Keratinocyte (primary cell): ENCODE measurements around the gene DGKD. TPM values are rescaled to one million over a fixed set of nuclear protein-coding genes. Genes with fewer than 3 reads are reported as not detected.

Experiments
- DNase-seq: peaks from one replicate; pipeline ENCODE4 v3.0.0-alpha.2; 2011; ENCODE audit warnings: low read depth, missing footprints, low spot score
- FAIRE-seq: peaks from 2 replicates; lab custom pipeline; 2011; peaks lifted over from hg19 to GRCh38; lab: Jason Lieb, UNC
- H2AFZ ChIP-seq: 2 replicates; pipeline ENCODE4 v1.6.0; 2012; ENCODE audit warnings: low read length, control low read depth, inconsistent platforms; ENCODE audit not compliant: control insufficient read depth
- H3K27ac ChIP-seq: 2 replicates; pipeline ENCODE4 v1.5.1; 2011; ENCODE audit warnings: low read length; ENCODE audit not compliant: control insufficient read depth, insufficient read depth
- H3K27me3 ChIP-seq: 3 replicates; pipeline ENCODE4 v1.6.0; 2011; ENCODE audit warnings: low read length; ENCODE audit not compliant: control insufficient read depth, insufficient read depth; ENCODE audit errors: extremely low read depth
- H3K36me3 ChIP-seq, 2 experiments: 2 replicates in 1 of 2; 3 replicates in 1 of 2; pipeline ENCODE4 v1.5.1; 2011; ENCODE audit warnings: low read length in 2 of 2, mild to moderate bottlenecking in 1 of 2; ENCODE audit not compliant: control insufficient read depth in 2 of 2, insufficient read depth in 2 of 2; ENCODE audit errors: extremely low read depth in 1 of 2
- H3K4me1 ChIP-seq: 3 replicates; pipeline ENCODE4 v1.5.1; 2011; ENCODE audit warnings: low read length; ENCODE audit not compliant: control insufficient read depth, insufficient read depth; ENCODE audit errors: extremely low read depth
- H3K4me2 ChIP-seq: 3 replicates; pipeline ENCODE4 v1.6.0; 2011; ENCODE audit warnings: low read depth, low read length; ENCODE audit not compliant: control insufficient read depth, insufficient read depth; ENCODE audit errors: extremely low read depth
- H3K4me3 ChIP-seq, 3 experiments: fragments of 200-600 bp in 1 of 3; sonication (generic) in 1 of 3; 2 replicates in 2 of 3; 3 replicates in 1 of 3; pipeline ENCODE4 v1.5.1; 2011 to 2016; ENCODE audit warnings: low read length in 3 of 3, mild to moderate bottlenecking in 3 of 3, control low read depth in 2 of 3, inconsistent platforms in 1 of 3, low read depth in 1 of 3, mixed read lengths in 1 of 3, mixed run types in 1 of 3, moderate library complexity in 1 of 3; ENCODE audit not compliant: control insufficient read depth in 2 of 3, insufficient read depth in 2 of 3; ENCODE audit errors: extremely low read depth in 1 of 3
- H3K79me2 ChIP-seq: 2 replicates; pipeline ENCODE4 v1.6.0; 2012; ENCODE audit warnings: low read length; ENCODE audit not compliant: control insufficient read depth, insufficient read depth
- H3K9ac ChIP-seq: 3 replicates; pipeline ENCODE4 v1.6.0; 2011; ENCODE audit warnings: low read length; ENCODE audit not compliant: control insufficient read depth, insufficient read depth; ENCODE audit errors: extremely low read depth
- H3K9me1 ChIP-seq: 3 replicates; pipeline ENCODE4 v1.6.0; 2011; ENCODE audit warnings: low read length; ENCODE audit not compliant: control insufficient read depth, insufficient read depth; ENCODE audit errors: extremely low read depth
- H3K9me3 ChIP-seq: 2 replicates; pipeline ENCODE4 v1.5.1; 2012; ENCODE audit warnings: low read depth, low read length; ENCODE audit not compliant: control insufficient read depth
- H4K20me1 ChIP-seq: 3 replicates; pipeline ENCODE4 v1.6.0; 2011; ENCODE audit warnings: low read length; ENCODE audit not compliant: control insufficient read depth, insufficient read depth; ENCODE audit errors: extremely low read depth
- EZH2 ChIP-seq: IDR thresholded peaks from one replicate; pipeline ENCODE4 v1.6.1; 2012; ENCODE audit warnings: inconsistent platforms, mild to moderate bottlenecking, low read length, moderate library complexity
- dilution Hi-C: fragments of 300-500 bp; cut with MboI; formaldehyde crosslinking; loops from one replicate; pipeline ENCODE4 v1.7.0; 2020; ENCODE audit warnings: low sequenced_read_pairs; ENCODE audit not compliant: extremely low pct_ligation_motif_present
- polyA plus RNA-seq, 5 experiments: library from polyadenylated mRNA; depleted of rRNA in 3 of 5; stranded (reverse) in 3 of 5; stranded (forward) in 1 of 5; unstranded in 1 of 5; fragments of >200 nt; gene quantifications; 1 replicate in 1 of 5; 2 replicates in 3 of 5; 3 replicates in 1 of 5; pipeline versions ENCODE4 v1.2.1 to v1.2.3, GENCODE V29; 2011 to 2012; ENCODE audit warnings: missing spikeins in 2 of 5, low read depth in 1 of 5, low replicate concordance in 1 of 5
- TF ChIP-seq, protein P1 (sequence below), 3 experiments: IDR thresholded peaks in 1 of 3; conservative IDR thresholded peaks in 1 of 3; optimal IDR thresholded peaks in 1 of 3; 2 replicates in 2 of 3; 3 replicates in 1 of 3; pipeline versions ENCODE3 to v1.5.1; 2011; ENCODE audit warnings: low read length in 3 of 3, mild to moderate bottlenecking in 3 of 3, moderate library complexity in 2 of 3, control low read depth in 1 of 3, inconsistent platforms in 1 of 3; ENCODE audit not compliant: insufficient read depth in 2 of 3; ENCODE audit errors: extremely low read depth in 1 of 3

DGKD gene
- polyA plus RNA-seq, 1 donor (not counting 4 experiments of a cell fraction or from before 2014, with no cell fraction given), result 6.1 TPM

DNA sequence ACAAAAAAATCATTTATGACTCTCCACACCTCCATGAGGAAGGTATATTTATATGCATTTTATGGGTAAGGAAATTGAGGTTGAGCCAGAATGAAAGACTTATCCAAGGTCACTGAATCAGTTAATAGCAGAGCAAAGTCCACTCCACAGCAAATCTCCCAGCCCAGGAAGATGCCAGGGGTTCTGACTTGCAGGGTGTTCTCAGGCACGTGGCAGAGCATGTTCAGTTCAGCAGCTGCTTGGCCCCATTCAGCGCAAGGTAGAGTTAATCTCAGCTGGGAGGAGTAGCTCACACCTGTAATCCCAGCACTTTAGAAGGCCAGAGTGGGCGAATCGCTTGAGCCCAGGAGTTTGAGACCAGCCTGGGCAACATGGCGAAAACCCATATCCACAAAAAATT lies 17.8 kb upstream of the DGKD start:
- Histone ChIP-seq H3K27me3 (peaks cover 20% of the 10 kb centered on the region), H3K9me1 (no peaks in the 10 kb centered on the region), H3K27ac (no peak overlapping the region), H3K79me2 (no peaks in the 10 kb centered on the region), H3K36me3 (no peaks in the 10 kb centered on the region), H3K4me2 (no peak overlapping the region), H3K9me3 (no peaks in the 10 kb centered on the region), H3K4me3 (no peak overlapping the region), H3K9ac (no peak overlapping the region), H3K4me1 (no peaks in the 10 kb centered on the region), H2AFZ (no peak overlapping the region), H4K20me1 (no peaks in the 10 kb centered on the region)
- dilution Hi-C loops, result no loop called here
- FAIRE-seq, result no peak
- DNase-seq, result no peak
- no peak for TF ChIP-seq EZH2
- TF ChIP-seq, protein P1, sequence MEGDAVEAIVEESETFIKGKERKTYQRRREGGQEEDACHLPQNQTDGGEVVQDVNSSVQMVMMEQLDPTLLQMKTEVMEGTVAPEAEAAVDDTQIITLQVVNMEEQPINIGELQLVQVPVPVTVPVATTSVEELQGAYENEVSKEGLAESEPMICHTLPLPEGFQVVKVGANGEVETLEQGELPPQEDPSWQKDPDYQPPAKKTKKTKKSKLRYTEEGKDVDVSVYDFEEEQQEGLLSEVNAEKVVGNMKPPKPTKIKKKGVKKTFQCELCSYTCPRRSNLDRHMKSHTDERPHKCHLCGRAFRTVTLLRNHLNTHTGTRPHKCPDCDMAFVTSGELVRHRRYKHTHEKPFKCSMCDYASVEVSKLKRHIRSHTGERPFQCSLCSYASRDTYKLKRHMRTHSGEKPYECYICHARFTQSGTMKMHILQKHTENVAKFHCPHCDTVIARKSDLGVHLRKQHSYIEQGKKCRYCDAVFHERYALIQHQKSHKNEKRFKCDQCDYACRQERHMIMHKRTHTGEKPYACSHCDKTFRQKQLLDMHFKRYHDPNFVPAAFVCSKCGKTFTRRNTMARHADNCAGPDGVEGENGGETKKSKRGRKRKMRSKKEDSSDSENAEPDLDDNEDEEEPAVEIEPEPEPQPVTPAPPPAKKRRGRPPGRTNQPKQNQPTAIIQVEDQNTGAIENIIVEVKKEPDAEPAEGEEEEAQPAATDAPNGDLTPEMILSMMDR (optimal IDR thresholded peaks at IDR 0.05 in 1 of 3, IDR thresholded peaks at IDR 0.05 in 1 of 3, conservative IDR thresholded peaks at IDR 0.05 in 1 of 3; ENCODE audit: extremely low read depth in 1 of 3, insufficient read depth in 2 of 3, low read length in 3 of 3), result no peak

DNA sequence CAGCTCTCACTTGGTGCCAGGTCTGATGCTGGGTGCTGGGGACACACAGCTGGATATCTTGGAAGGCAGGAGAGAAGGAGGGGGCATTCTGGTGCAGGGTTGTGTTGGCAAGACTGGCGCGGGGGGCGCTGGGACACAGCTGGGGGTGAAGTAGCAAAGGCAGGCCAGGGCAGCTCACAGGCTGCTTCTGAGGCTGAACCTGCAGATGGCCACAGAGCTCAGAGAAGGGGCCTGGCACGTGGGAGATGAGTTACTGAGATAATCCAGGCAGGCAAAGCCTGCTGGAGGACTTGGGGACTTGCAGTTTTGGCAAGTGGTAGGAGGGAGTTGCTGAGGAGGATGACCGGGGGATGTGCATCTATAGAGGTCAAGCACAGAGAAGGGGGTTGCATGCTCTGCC lies 16.2 kb upstream of the DGKD start:
- dilution Hi-C loops, result no loop called here
- TF ChIP-seq, protein P1 (optimal IDR thresholded peaks at IDR 0.05 in 1 of 3, IDR thresholded peaks at IDR 0.05 in 1 of 3, conservative IDR thresholded peaks at IDR 0.05 in 1 of 3; ENCODE audit: extremely low read depth in 1 of 3, insufficient read depth in 2 of 3, low read length in 3 of 3), result no peak
- no peak for TF ChIP-seq EZH2
- H3K36me3 ChIP-seq, result no peaks in the 10 kb centered on the region
- H3K27me3 ChIP-seq, result peaks cover 20% of the 10 kb centered on the region
- FAIRE-seq (no peak), DNase-seq (no peak)
- no peaks in the 10 kb centered on the region for H3K4me1 ChIP-seq
- H3K4me2 ChIP-seq, result no peak overlapping the region
- no peak overlapping the region for H3K27ac ChIP-seq
- H3K4me3 ChIP-seq, result no peak overlapping the region
- H3K9me3 ChIP-seq, result no peaks in the 10 kb centered on the region
- H3K9me1 ChIP-seq, result no peaks in the 10 kb centered on the region
- no peak overlapping the region for H2AFZ ChIP-seq
- no peaks in the 10 kb centered on the region for H4K20me1 ChIP-seq
- no peak overlapping the region for H3K9ac ChIP-seq
- no peaks in the 10 kb centered on the region for H3K79me2 ChIP-seq
